ENCODE results near the gene EBF3.

The EBF3 gene

GRCh38 chr10:129887986-129888783, 75.9 kb downstream of the EBF3 start:
- DNase-seq = no peak

GRCh38 chr10:129887381-129887905, 76.6 kb downstream of the EBF3 start:
- DNase-seq = no peak

- no peak for DNase-seq
Measured at GRCh38 chr10:129886263-129886662, 77.8 kb downstream of the EBF3 start.

GRCh38 chr10:129885526-129885925, 78.5 kb downstream of the EBF3 start:
- DNase-seq = no peak

GRCh38 chr10:129884398-129885078, 79.5 kb downstream of the EBF3 start:
- DNase-seq = no peak

- DNase-seq = no peak
Measured at GRCh38 chr10:129883626-129884397, 80.3 kb downstream of the EBF3 start.

- no peak for DNase-seq
Measured at GRCh38 chr10:129883029-129883428, 81.0 kb downstream of the EBF3 start.

- DNase-seq = no peak
Measured at GRCh38 chr10:129882291-129883010, 81.6 kb downstream of the EBF3 start.

- no peak for DNase-seq
Measured at GRCh38 chr10:129881641-129882040, 82.4 kb downstream of the EBF3 start.

- DNase-seq = no peak
Measured at GRCh38 chr10:129880191-129880870, 83.7 kb downstream of the EBF3 start.

- DNase-seq = no peak
Measured at GRCh38 chr10:129879655-129880054, 84.4 kb downstream of the EBF3 start.

- no peak for DNase-seq
Measured at GRCh38 chr10:129878835-129879234, 85.2 kb downstream of the EBF3 start.

GRCh38 chr10:129877773-129878371, 86.2 kb downstream of the EBF3 start:
- DNase-seq = peak; percentile 20 to 42

GRCh38 chr10:129876838-129877237, 87.2 kb downstream of the EBF3 start:
- no peak for DNase-seq

GRCh38 chr10:129875993-129876726, 87.9 kb downstream of the EBF3 start:
- no peak for DNase-seq

- no peak for DNase-seq
Measured at GRCh38 chr10:129873351-129873750, 90.7 kb downstream of the EBF3 start.

GRCh38 chr10:129871966-129872365, 92.1 kb downstream of the EBF3 start:
- no peak for DNase-seq

GRCh38 chr10:129870961-129871621, 93.0 kb downstream of the EBF3 start:
- peak in 1 of 2 donors; percentile 3 for DNase-seq

GRCh38 chr10:129870474-129870757, 93.7 kb downstream of the EBF3 start:
- no peak for DNase-seq

All from inflammatory macrophage (primary cell).